ENCODE data around the gene FBXW4. TPM values are rescaled to one million over a fixed set of nuclear protein-coding genes. Genes with fewer than 3 reads are reported as not detected.

FBXW4 gene
- polyA plus RNA-seq, 1 of the 3 experiments (the other 2 are of a cell fraction) = 27.6 TPM

- TF ChIP-seq TEAD4 (IDR thresholded peaks at IDR 0.05; ENCODE audit: borderline replicate concordance, insufficient read depth) = no peak
- no peak for TF ChIP-seq YY1 (IDR thresholded peaks at IDR 0.05; ENCODE audit: low read depth)
Observed at GRCh38 chr10:101615525-101616116, 79.3 kb downstream of the FBXW4 start (continued).

- Histone ChIP-seq H2AFZ (ENCODE audit: low read depth) (no peak overlapping the region), H3K9me3 (no peaks in the 10 kb centered on the region), H3K9me2 (no peaks in the 10 kb centered on the region), H3K79me2 (ENCODE audit: insufficient read depth) (no peaks in the 10 kb centered on the region), H3K36me3 (replicated peaks in 1 of 2; ENCODE audit: control insufficient read depth in 1 of 2, insufficient read depth in 2 of 2, low read length in 1 of 2) (peaks cover 4 to 19% of the 10 kb centered on the region in 2 experiments), H4K20me1 (ENCODE audit: insufficient read depth) (no peaks in the 10 kb centered on the region), H3K9ac (no peak overlapping the region), H3K4me3 (ENCODE audit: low read depth in 2 of 2, low read length in 1 of 2) (no peak overlapping the region), H3K27me3 (ENCODE audit: insufficient read depth) (no peaks in the 10 kb centered on the region), H3F3A (replicated peaks; ENCODE audit: insufficient read depth) (no peaks in the 10 kb centered on the region), H3K27ac (ENCODE audit: low read depth in 2 of 2, low read length in 1 of 2) (no peak overlapping the region; a peak in 1 of 4 replicates), H3K4me1 (ENCODE audit: control insufficient read depth in 1 of 2, insufficient read depth in 2 of 2, low read depth in 1 of 2, low read length in 1 of 2) (peaks cover 2 to 54% of the 10 kb centered on the region in 2 experiments; a peak in 3 of 4 replicates), H3K4me2 (no peak overlapping the region)
- WGBS (ENCODE audit: low lambda C conversion rate) = 91% methylated on average over 10 of the region's 13 CpGs
- no peak for DNase-seq
- POLR2A ChIA-PET = no interaction called here
- CTCF ChIA-PET = interaction anchor here (1.5 to 19.2 kb wide), 3 partner anchors 12 to 167 kb away, joined by 7 to 297 read pairs (median 61); partner anchors contain the start of gene NPM3
- TF ChIP-seq MAX (IDR thresholded peaks at IDR 0.05; ENCODE audit: low read depth) (no peak), EZH2phosphoT487 (IDR thresholded peaks at IDR 0.05; ENCODE audit: borderline replicate concordance, low read depth) (no peak), USF1 (IDR thresholded peaks at IDR 0.05; ENCODE audit: borderline replicate concordance, low read depth) (no peak), JUND (IDR thresholded peaks at IDR 0.05) (no peak), POLR2AphosphoS5 (IDR thresholded peaks at IDR 0.05; ENCODE audit: low read depth, low read length) (no peak), GATA2 (CRISPR knock-in tag; IDR thresholded peaks at IDR 0.05) (no peak), TAF1 (IDR thresholded peaks at IDR 0.05; ENCODE audit: borderline replicate concordance, low read depth, low read length) (no peak), GABPA (IDR thresholded peaks at IDR 0.05; ENCODE audit: low read depth) (no peak)
Observed at GRCh38 chr10:101614663-101615524, 80.1 kb downstream of the FBXW4 start.

- no peak overlapping the region for H3K9ac ChIP-seq
- no peak overlapping the region; a peak in 1 of 4 replicates for H3K27ac ChIP-seq (ENCODE audit: low read depth in 2 of 2, low read length in 1 of 2)
- no peaks in the 10 kb centered on the region for H3K27me3 ChIP-seq (ENCODE audit: insufficient read depth)
- no peaks in the 10 kb centered on the region for H4K20me1 ChIP-seq (ENCODE audit: insufficient read depth)
- no peak overlapping the region for H2AFZ ChIP-seq (ENCODE audit: low read depth)
- no peak overlapping the region for H3K4me3 ChIP-seq (ENCODE audit: low read depth in 2 of 2, low read length in 1 of 2)
- no peak overlapping the region for H3K4me2 ChIP-seq
- peaks cover 8 to 30% of the 10 kb centered on the region in 2 experiments for H3K36me3 ChIP-seq (replicated peaks in 1 of 2; ENCODE audit: control insufficient read depth in 1 of 2, insufficient read depth in 2 of 2, low read length in 1 of 2)
- ChIA-PET POLR2A (no interaction called here), CTCF (interaction anchor here (1.2 to 19.2 kb wide), 3 partner anchors 10 to 399 kb away, joined by 3 to 297 read pairs (median 61); partner anchors contain the start of gene NPM3)
- WGBS (ENCODE audit: low lambda C conversion rate) = 87% methylated on average over 3 of the region's 3 CpGs
- no peaks in the 10 kb centered on the region for H3K9me2 ChIP-seq
- peaks cover 8 to 51% of the 10 kb centered on the region in 2 experiments; a peak in 3 of 4 replicates for H3K4me1 ChIP-seq (ENCODE audit: control insufficient read depth in 1 of 2, insufficient read depth in 2 of 2, low read depth in 1 of 2, low read length in 1 of 2)
- TF ChIP-seq FOXM1 (IDR thresholded peaks at IDR 0.05; ENCODE audit: low read depth) (no peak), NFIC (IDR thresholded peaks at IDR 0.05; ENCODE audit: borderline replicate concordance) (no peak), SMC3 (IDR thresholded peaks at IDR 0.05; ENCODE audit: low read depth, low read length) (no peak), POLR2AphosphoS5 (IDR thresholded peaks at IDR 0.05; ENCODE audit: low read depth, low read length) (no peak), SIN3A (IDR thresholded peaks at IDR 0.05; ENCODE audit: borderline replicate concordance, low read depth, low read length) (no peak), GATA2 (CRISPR knock-in tag; IDR thresholded peaks at IDR 0.05) (no peak), NRF1 (IDR thresholded peaks at IDR 0.05; ENCODE audit: low read depth, low read length) (no peak), FOSL2 (IDR thresholded peaks at IDR 0.05; ENCODE audit: borderline replicate concordance, low read depth) (no peak), TCF12 (IDR thresholded peaks at IDR 0.05) (no peak), RFX5 (IDR thresholded peaks at IDR 0.05; ENCODE audit: low read length) (no peak), EP300 (IDR thresholded peaks at IDR 0.05; ENCODE audit: borderline replicate concordance in 1 of 2, low read depth in 1 of 2, low read length in 1 of 2) (no peak), MXI1 (IDR thresholded peaks at IDR 0.05; ENCODE audit: low read depth, low read length) (no peak), YY1 (IDR thresholded peaks at IDR 0.05; ENCODE audit: low read depth) (no peak)
- TF ChIP-seq, protein P1, sequence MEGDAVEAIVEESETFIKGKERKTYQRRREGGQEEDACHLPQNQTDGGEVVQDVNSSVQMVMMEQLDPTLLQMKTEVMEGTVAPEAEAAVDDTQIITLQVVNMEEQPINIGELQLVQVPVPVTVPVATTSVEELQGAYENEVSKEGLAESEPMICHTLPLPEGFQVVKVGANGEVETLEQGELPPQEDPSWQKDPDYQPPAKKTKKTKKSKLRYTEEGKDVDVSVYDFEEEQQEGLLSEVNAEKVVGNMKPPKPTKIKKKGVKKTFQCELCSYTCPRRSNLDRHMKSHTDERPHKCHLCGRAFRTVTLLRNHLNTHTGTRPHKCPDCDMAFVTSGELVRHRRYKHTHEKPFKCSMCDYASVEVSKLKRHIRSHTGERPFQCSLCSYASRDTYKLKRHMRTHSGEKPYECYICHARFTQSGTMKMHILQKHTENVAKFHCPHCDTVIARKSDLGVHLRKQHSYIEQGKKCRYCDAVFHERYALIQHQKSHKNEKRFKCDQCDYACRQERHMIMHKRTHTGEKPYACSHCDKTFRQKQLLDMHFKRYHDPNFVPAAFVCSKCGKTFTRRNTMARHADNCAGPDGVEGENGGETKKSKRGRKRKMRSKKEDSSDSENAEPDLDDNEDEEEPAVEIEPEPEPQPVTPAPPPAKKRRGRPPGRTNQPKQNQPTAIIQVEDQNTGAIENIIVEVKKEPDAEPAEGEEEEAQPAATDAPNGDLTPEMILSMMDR (IDR thresholded peaks at IDR 0.05) = no peak
- no peaks in the 10 kb centered on the region for H3K79me2 ChIP-seq (ENCODE audit: insufficient read depth)
- DNase-seq = no peak
- H3K9me3 ChIP-seq = no peaks in the 10 kb centered on the region
- H3F3A ChIP-seq (replicated peaks; ENCODE audit: insufficient read depth) = no peaks in the 10 kb centered on the region
Observed at GRCh38 chr10:101613646-101614045, 81.3 kb downstream of the FBXW4 start.
